GM23338 (cell line): Measurements from ENCODE around the gene ZNF385C.

Experiments used
- EZH2phosphoT487 ChIP-seq: fragments of 200-600 bp; sonication (generic); IDR thresholded peaks from one replicate; pipeline ENCODE4 v1.8.1; 2018; ENCODE audit warnings: antibody characterized with exemption; ENCODE audit not compliant: unreplicated experiment
- POLR2AphosphoS5 ChIP-seq: IDR thresholded peaks from 2 replicates; pipeline ENCODE4 v1.6.1; 2016; ENCODE audit warnings: antibody characterized with exemption, low read depth
- TF ChIP-seq, protein P1 (sequence below), 2 experiments: fragments of 200-600 bp in 1 of 2; sonication (generic) in 1 of 2; conservative IDR thresholded peaks; 2 replicates each; pipeline versions ENCODE4 v1.5.1 to v1.6.1; 2016 to 2017; ENCODE audit warnings: antibody characterized with exemption in 2 of 2, low read depth in 2 of 2, mild to moderate bottlenecking in 2 of 2, moderate library complexity in 1 of 2

DNA sequence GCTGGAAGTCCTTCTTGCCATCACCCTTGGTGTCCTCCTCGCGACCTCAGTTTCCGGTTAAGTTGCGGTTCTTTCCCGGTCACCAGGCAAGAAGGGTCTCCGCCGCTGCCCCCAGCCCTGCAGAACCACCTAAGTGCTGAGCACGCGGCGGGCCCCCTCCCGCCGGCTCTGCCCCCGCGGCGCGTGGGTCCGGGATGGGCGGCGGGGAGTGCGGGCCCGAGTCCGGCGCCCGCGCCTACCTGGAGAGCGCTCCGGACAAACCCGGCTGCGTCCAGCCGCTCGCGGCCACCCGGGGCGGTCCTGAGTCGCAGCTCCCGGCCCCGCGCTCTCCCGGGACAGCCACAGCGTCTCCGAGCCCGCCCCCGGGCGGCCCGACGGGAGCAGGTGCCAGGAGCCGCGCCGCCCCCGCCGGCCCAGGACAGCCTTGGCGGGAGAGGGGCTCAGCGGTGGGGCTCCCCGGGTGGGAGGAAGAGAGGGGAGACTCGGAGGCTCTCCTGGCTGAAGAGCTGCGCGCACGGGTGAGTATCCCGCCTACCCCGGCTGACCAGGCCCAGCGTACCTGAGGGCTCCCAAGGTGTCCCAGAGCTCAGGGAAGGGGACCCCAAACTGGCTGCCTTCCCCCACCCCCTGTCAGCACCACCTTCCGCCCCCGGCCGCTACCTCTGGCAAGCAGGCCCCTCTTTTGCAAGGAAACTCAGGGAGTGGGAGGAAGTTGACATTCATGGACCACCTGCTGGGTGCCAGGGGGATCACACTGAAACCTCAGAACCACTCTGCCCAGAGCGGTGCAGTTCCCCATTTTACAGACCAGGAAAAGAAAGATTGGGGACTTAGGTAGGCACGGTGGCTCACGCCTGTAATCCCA is 25.7 kb downstream of the ZNF385C start:
- TF ChIP-seq EZH2phosphoT487 = no peak
- TF ChIP-seq POLR2AphosphoS5 = no peak
- TF ChIP-seq, protein P1, sequence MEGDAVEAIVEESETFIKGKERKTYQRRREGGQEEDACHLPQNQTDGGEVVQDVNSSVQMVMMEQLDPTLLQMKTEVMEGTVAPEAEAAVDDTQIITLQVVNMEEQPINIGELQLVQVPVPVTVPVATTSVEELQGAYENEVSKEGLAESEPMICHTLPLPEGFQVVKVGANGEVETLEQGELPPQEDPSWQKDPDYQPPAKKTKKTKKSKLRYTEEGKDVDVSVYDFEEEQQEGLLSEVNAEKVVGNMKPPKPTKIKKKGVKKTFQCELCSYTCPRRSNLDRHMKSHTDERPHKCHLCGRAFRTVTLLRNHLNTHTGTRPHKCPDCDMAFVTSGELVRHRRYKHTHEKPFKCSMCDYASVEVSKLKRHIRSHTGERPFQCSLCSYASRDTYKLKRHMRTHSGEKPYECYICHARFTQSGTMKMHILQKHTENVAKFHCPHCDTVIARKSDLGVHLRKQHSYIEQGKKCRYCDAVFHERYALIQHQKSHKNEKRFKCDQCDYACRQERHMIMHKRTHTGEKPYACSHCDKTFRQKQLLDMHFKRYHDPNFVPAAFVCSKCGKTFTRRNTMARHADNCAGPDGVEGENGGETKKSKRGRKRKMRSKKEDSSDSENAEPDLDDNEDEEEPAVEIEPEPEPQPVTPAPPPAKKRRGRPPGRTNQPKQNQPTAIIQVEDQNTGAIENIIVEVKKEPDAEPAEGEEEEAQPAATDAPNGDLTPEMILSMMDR (conservative IDR thresholded peaks at IDR 0.05; ENCODE audit: low read depth in 2 of 2) = no peak
